Endothelial cell of umbilical vein (primary cell): Measurements from ENCODE around the gene AMZ1. TPM values are rescaled to one million over a fixed set of nuclear protein-coding genes. Genes with fewer than 3 reads are reported as not detected.

Experiments
- BruUV-seq: library from RNA; stranded (reverse); fragments of 400-500 nt; replicated peaks from 2 replicates; lab custom pipeline; 2021; lab: Mats Ljungman, UMichigan
- CTCF ChIA-PET: fragments of 300-600, 350-600 bp; sonication (Branson Sonifier 250); formaldehyde crosslinking; loops from one replicate; lab custom pipeline; 2021; ENCODE audit warnings: antibody characterized with exemption, inconsistent platforms; lab: Charles Lee
- POLR2A ChIA-PET: fragments of 300-600, 350-600 bp; sonication (Branson Sonifier 250); formaldehyde crosslinking; loops from one replicate; lab custom pipeline; 2021; ENCODE audit warnings: antibody characterized with exemption, inconsistent platforms; lab: Charles Lee
- DNase-seq: peaks from one replicate; pipeline ENCODE4 v3.0.0-alpha.2; 2011; ENCODE audit warnings: low read depth, low spot score
- FAIRE-seq: peaks from 2 replicates; lab custom pipeline; 2011; peaks lifted over from hg19 to GRCh38; lab: Jason Lieb, UNC
- H2AFZ ChIP-seq: 2 replicates; pipeline ENCODE4 v1.6.0; 2012; ENCODE audit warnings: low read depth, low read length, control low read depth, inconsistent platforms
- H3K27ac ChIP-seq: 2 replicates; pipeline ENCODE4 v1.5.1; 2011; ENCODE audit warnings: low read depth, mild to moderate bottlenecking, control low read depth, low read length, moderate library complexity; ENCODE audit not compliant: insufficient read depth
- H3K27me3 ChIP-seq, 2 experiments: 2 replicates each; pipeline versions ENCODE4 v1.6.0 to v1.6.1; 2011; ENCODE audit warnings: low read length in 2 of 2, mixed read lengths in 1 of 2; ENCODE audit not compliant: control insufficient read depth in 2 of 2, insufficient read depth in 2 of 2
- H3K36me3 ChIP-seq, 2 experiments: 2 replicates in 1 of 2; 3 replicates in 1 of 2; pipeline ENCODE4 v1.5.1; 2011; ENCODE audit warnings: low read length in 2 of 2, mild to moderate bottlenecking in 1 of 2, moderate library complexity in 1 of 2; ENCODE audit not compliant: control insufficient read depth in 2 of 2, insufficient read depth in 2 of 2; ENCODE audit errors: extremely low read depth in 1 of 2
- H3K4me1 ChIP-seq: 3 replicates; pipeline ENCODE4 v1.5.1; 2011; ENCODE audit warnings: mild to moderate bottlenecking, low read length; ENCODE audit not compliant: control insufficient read depth, insufficient read depth; ENCODE audit errors: extremely low read depth
- H3K4me2 ChIP-seq: 2 replicates; pipeline ENCODE4 v1.6.1; 2011; ENCODE audit warnings: low read length, control low read depth, mixed read lengths; ENCODE audit not compliant: insufficient read depth
- H3K4me3 ChIP-seq, 3 experiments: fragments of 200-600 bp in 1 of 3; sonication (generic), shearing (Covaris generic) in 1 of 3; replicated peaks in 1 of 3; 2 replicates each; pipeline ENCODE4 v1.5.1; 2011 to 2016; ENCODE audit warnings: control low read depth in 3 of 3, low read length in 3 of 3, mild to moderate bottlenecking in 2 of 3, inconsistent platforms in 1 of 3, low read depth in 1 of 3, moderate library complexity in 1 of 3; ENCODE audit not compliant: insufficient read depth in 1 of 3
- H3K79me2 ChIP-seq: 2 replicates; pipeline ENCODE4 v1.6.0; 2012; ENCODE audit warnings: low read length, inconsistent platforms; ENCODE audit not compliant: control insufficient read depth, insufficient read depth
- H3K9ac ChIP-seq: replicated peaks from 2 replicates; pipeline ENCODE3; 2011; ENCODE audit warnings: low read length, control low read depth; ENCODE audit not compliant: insufficient read depth; ENCODE audit errors: extremely low read depth
- H3K9me1 ChIP-seq: replicated peaks from 3 replicates; pipeline ENCODE4 v1.6.0; 2011; ENCODE audit warnings: mild to moderate bottlenecking, low read length; ENCODE audit not compliant: control insufficient read depth, insufficient read depth; ENCODE audit errors: extremely low read depth
- H3K9me3 ChIP-seq: replicated peaks from 2 replicates; pipeline ENCODE4 v1.5.1; 2012; ENCODE audit warnings: low read length, inconsistent platforms; ENCODE audit not compliant: control insufficient read depth, insufficient read depth
- H4K20me1 ChIP-seq: replicated peaks from 2 replicates; pipeline ENCODE3; 2011; ENCODE audit warnings: mild to moderate bottlenecking, low read length; ENCODE audit not compliant: control insufficient read depth, insufficient read depth; ENCODE audit errors: extremely low read depth
- FOS ChIP-seq: IDR thresholded peaks from 2 replicates; pipeline ENCODE4 v1.6.1; 2011; ENCODE audit warnings: mild to moderate bottlenecking, low read length, moderate library complexity, borderline replicate concordance; ENCODE audit not compliant: insufficient read depth
- GATA2 ChIP-seq: IDR thresholded peaks from 2 replicates; pipeline ENCODE4 v1.7.0; 2011; ENCODE audit warnings: low read depth, mild to moderate bottlenecking, moderate library complexity, mixed read lengths, low read length; ENCODE audit not compliant: insufficient read length, insufficient read depth
- JUN ChIP-seq: IDR thresholded peaks from 2 replicates; pipeline ENCODE4 v1.6.1; 2011; ENCODE audit warnings: borderline replicate concordance, low read depth; ENCODE audit not compliant: insufficient read length, insufficient read depth
- MYC ChIP-seq: IDR thresholded peaks from one replicate; pipeline ENCODE4 v1.6.1; 2011; ENCODE audit warnings: mild to moderate bottlenecking, low read depth, low read length
- POLR2A ChIP-seq: IDR thresholded peaks from 2 replicates; pipeline ENCODE4 v1.6.1; 2012; ENCODE audit warnings: low read depth, mild to moderate bottlenecking, control low read depth, low read length
- POLR2AphosphoS5 ChIP-seq: IDR thresholded peaks from 2 replicates; pipeline ENCODE4 v1.6.1; 2012; ENCODE audit warnings: low read depth, mild to moderate bottlenecking, control low read depth, low read length, moderate library complexity; ENCODE audit not compliant: insufficient read depth
- dilution Hi-C: fragments of 300-500 bp; cut with MboI; formaldehyde crosslinking; loops from one replicate; pipeline ENCODE4 v1.15.0; 2019; ENCODE audit warnings: low sequenced_read_pairs; ENCODE audit not compliant: extremely low pct_ligation_motif_present
- intact Hi-C: fragments of 100-400 bp; cut with micrococcal nuclease; formaldehyde crosslinking; loops from one replicate; pipeline ENCODE4 v1.10.0; 2022
- polyA plus RNA-seq, 4 experiments: library from polyadenylated mRNA; depleted of rRNA in 3 of 4; stranded (reverse) in 3 of 4; unstranded in 1 of 4; fragments of >200 nt; gene quantifications; 2 replicates each; pipeline versions ENCODE4 v1.2.1 to v1.2.3, GENCODE V29; 2011 to 2012; ENCODE audit warnings: missing spikeins in 1 of 4
- total RNA-seq: library from RNA; stranded (reverse); gene quantifications from 2 replicates; pipeline ENCODE4 v1.2.3, GENCODE V29; 2021
- TF ChIP-seq, protein P1 (sequence below): IDR thresholded peaks from 2 replicates; pipeline ENCODE4 v1.6.1; 2011; ENCODE audit not compliant: insufficient read depth, insufficient read length
- TF ChIP-seq, protein P2 (sequence below), 2 donors: IDR thresholded peaks; 1 replicate in 1 of 2; 2 replicates in 1 of 2; pipeline ENCODE4 v1.5.1; 2011; ENCODE audit warnings: low read length in 2 of 2, mild to moderate bottlenecking in 2 of 2, moderate library complexity in 2 of 2, control low read depth in 1 of 2, inconsistent platforms in 1 of 2, low read depth in 1 of 2; ENCODE audit not compliant: insufficient read depth in 1 of 2; ENCODE audit errors: extremely low read depth in 1 of 2

AMZ1 gene
- total and polyA plus RNA-seq, 2 donors (not counting 3 experiments of a cell fraction or from before 2014, with no cell fraction given) = not detected

DNA sequence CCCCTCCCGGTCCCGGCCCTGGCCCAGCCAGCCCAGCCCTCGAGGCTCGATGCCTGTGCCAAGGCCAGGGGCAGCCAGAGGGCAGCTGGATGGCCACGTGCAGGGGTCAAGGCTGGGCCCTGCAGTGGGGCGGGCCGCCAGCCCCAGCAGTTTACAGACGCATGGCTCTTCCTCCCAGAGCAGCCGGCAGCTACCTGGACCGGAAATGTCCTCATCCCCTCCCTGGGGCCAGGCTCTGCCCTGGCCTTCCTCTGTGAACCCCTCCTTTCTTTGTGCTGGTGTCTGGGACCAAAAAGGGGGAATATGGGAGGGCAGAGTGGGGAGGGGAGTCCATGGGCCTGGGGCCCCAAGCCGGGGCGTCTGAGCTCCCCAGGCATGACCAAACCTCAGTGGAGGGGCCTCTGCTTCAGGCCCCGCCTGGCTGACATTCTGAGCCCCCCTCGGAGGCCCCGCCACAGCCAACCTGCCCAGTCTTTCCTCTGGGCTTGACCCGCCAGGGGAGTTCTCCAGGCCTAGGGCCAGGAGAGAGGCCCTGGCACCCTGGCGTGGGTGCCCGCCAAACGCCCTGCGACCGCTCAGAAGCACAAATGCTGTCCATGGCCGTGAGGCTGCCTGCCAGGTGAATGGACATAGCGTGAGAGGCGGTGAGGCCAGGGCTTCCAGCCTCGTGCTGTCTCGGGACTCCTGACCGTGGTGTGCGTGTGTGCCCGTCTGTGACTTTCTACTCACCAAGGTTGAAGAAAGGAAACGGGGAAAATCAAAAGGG lies 24.7 kb upstream of the AMZ1 start:
- Histone ChIP-seq H3K4me1 (peaks cover 14% of the 10 kb centered on the region), H4K20me1 (no peaks in the 10 kb centered on the region), H2AFZ (no peak overlapping the region), H3K9ac (no peak overlapping the region), H3K4me3 (no peak overlapping the region), H3K9me1 (no peaks in the 10 kb centered on the region), H3K9me3 (no peaks in the 10 kb centered on the region), H3K36me3 (peaks cover 2 to 22% of the 10 kb centered on the region in 2 experiments), H3K27ac (peak overlapping the region; percentile 48), H3K79me2 (no peaks in the 10 kb centered on the region), H3K27me3 (peaks cover 0 to 3% of the 10 kb centered on the region in 2 experiments), H3K4me2 (no peak overlapping the region)
- TF ChIP-seq, protein P1, sequence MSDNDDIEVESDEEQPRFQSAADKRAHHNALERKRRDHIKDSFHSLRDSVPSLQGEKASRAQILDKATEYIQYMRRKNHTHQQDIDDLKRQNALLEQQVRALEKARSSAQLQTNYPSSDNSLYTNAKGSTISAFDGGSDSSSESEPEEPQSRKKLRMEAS = peak; percentile 32
- TF ChIP-seq GATA2 = no peak
- TF ChIP-seq, protein P2, sequence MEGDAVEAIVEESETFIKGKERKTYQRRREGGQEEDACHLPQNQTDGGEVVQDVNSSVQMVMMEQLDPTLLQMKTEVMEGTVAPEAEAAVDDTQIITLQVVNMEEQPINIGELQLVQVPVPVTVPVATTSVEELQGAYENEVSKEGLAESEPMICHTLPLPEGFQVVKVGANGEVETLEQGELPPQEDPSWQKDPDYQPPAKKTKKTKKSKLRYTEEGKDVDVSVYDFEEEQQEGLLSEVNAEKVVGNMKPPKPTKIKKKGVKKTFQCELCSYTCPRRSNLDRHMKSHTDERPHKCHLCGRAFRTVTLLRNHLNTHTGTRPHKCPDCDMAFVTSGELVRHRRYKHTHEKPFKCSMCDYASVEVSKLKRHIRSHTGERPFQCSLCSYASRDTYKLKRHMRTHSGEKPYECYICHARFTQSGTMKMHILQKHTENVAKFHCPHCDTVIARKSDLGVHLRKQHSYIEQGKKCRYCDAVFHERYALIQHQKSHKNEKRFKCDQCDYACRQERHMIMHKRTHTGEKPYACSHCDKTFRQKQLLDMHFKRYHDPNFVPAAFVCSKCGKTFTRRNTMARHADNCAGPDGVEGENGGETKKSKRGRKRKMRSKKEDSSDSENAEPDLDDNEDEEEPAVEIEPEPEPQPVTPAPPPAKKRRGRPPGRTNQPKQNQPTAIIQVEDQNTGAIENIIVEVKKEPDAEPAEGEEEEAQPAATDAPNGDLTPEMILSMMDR (IDR thresholded peaks at IDR 0.05; ENCODE audit: extremely low read depth in 1 of 2, insufficient read depth in 1 of 2, low read depth in 1 of 2, low read length in 2 of 2) = no peak
- no peak for TF ChIP-seq POLR2A
- no peak for TF ChIP-seq MYC
- no peak for TF ChIP-seq JUN
- TF ChIP-seq POLR2AphosphoS5 = peak; percentile 60
- no peak for TF ChIP-seq FOS
- dilution Hi-C loops = no loop called here
- ChIA-PET POLR2A (no interaction called here), CTCF (interaction anchor here (1.3 to 3.0 kb wide), 2 partner anchors 31 to 54 kb away, joined by 3 to 10 read pairs; partner anchors contain the start of gene TTYH3)
- peak; percentile 76 for FAIRE-seq
- TSS peak; percentile 27 for BruUV-seq
- intact Hi-C loops = loop anchor here (2.0 to 5.0 kb wide), 4 partner anchors 23 to 186 kb away; partner anchors contain the start of genes BRAT1, GRIFIN and IQCE
- peak; percentile 42 for DNase-seq
